Stimulated activated CD4-positive, alpha-beta T cell treated with anti-CD3 and anti-CD28 coated beads, Interleukin-1b, Interleukin-23, amount 100 ng/mL, for 24 hours (primary cell): ENCODE measurements around the gene ABI2.
A peak's percentile ranks its signal among the peaks of the same experiment; 100 is the strongest.
"Not testable (repeated sequence)": the region's sequence is repeated elsewhere in the genome, so short reads cannot be mapped to it uniquely, and the experiment has no call there.

Experiments
- DNase-seq, 4 experiments: peaks; one replicate each; pipeline ENCODE4 v3.0.0-alpha.2; 2020; ENCODE audit warnings: low read depth in 4 of 4, low spot score in 1 of 4

ABI2 gene

DNA sequence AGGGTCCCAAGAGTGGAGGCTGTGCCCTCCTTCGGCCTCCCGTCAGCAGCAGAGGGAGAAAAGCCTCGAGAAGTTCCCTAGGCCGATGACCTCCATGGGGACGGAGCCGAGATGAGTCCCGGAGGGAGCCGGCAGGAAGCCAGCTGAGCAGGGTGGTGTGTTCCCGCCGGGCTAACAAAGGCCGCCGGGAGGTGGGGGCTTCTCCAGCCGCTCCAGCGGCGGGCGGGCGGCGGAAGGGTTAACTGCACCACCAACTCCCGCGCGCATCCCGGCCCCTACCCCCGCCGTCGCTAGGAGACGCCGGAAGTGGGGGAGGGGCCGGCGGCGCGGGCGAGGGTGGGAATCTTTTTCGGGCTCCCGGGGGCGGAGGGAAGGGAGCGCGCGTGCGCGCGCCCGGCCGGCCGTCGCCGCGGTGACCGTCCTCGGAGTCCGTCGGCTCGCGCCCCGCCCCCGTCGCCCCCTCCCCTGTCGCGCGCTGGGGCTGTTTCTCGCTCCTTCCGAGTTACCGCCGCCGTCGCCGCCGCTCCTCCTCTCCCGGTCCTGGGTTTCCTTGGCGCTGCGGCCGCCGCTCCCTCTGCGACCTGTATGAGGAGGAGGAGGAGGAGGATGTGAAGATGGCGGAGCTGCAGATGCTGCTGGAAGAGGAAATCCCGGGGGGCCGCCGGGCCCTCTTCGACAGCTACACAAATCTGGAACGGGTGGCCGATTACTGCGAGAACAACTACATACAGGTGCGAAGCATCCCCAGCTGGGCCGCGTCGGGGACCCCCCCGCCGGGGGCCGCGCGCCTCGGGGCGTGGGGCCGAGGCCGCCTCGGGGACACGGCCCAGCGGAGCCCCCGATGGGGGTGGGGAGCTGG, at the start of gene ABI2:
Gene ABI2, plus strand, starts transcription at position 494 of the 859 bp plus-strand sequence. Its CDS starts 121 bp downstream, at position 615.
- peak; percentile 26 to 72 (median 52) for DNase-seq

- no peak for DNase-seq
Measured at GRCh38 chr2:203279288-203279687, 48.9 kb upstream of the ABI2 start.

GRCh38 chr2:203280428-203281064, 47.6 kb upstream of the ABI2 start:
- no peak for DNase-seq

DNA sequence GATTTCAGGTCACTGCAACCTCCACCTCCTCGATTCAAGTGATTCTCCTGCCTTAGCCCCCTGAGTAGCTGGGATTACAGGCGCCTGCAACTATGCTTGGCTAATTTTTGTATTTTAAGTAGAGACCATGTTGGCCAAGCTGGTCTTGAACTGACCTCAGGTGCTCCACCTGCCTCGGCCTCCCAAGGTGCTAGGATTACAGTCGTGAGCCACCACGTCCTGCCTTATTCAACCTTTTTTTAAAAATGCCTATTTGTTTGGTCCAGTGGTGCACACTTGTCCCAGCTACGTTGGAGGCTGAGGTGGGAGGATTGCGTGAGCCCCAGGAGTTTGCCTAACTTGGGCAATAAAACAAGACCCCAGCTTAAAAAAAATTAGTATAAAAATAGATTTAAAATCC, 46.1 kb upstream of the ABI2 start:
- no peak for DNase-seq

- DNase-seq, result no peak
Measured at GRCh38 chr2:203286532-203286931, 41.7 kb upstream of the ABI2 start.

DNA sequence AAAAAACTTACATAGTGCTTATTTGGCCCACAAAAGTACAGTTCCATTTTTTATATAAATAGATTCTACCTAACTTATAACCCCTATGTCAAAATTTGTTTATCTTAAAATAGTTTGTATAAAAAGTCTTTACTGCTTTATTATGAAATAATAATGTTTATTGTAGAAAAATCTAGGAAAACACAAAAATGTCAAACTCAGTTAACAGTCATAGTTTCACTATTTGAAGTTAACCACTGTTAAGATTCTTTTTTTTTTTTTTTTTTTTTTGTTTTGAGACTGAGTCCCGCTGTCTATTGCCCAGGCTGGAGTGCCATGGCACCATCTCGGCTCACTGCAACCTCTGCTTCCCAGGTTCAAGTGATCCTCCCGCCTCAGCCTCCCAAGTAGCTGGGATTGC, 26.5 kb upstream of the ABI2 start:
- DNase-seq, result no peak

- DNase-seq, result not testable (repeated sequence)
Measured at GRCh38 chr2:203302586-203302985, 25.6 kb upstream of the ABI2 start.

DNA sequence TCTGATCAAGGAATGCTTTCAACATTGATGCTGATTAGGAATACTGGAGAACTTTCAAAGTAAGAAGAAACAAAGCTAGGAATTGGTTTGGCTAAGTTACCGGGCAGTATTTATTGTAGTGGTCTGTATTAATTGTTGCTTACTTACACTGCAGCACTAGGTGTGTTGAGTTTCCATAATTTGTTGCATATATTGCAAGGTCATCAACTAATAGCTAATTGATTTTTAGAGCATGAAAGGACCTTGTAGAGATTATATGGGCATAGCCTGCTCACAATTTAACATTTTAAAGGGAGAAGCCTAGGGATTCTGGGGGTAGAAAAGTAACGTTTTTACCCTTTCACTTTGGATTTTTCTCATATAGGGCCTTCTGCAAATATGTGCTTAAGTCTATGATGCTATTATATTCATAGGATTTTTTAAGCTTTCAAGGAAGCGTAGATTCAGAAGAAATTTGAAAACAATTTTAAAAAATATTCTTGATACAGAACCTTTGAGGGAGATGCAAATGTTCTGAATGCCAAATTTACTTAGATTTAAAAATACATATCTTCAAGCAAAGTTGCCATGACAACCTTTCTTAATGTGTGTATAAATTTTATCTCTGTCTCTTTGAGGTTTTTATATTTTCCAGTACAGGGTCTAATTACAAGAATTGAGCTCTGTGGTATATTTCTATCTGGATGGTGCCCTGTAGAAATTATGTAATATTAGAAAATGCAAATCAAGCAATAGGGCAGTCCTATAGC, 17.3 kb upstream of the ABI2 start:
- DNase-seq, result no peak

- DNase-seq, result no peak
Measured at GRCh38 chr2:203326356-203326755, 1.8 kb upstream of the ABI2 start.

DNA sequence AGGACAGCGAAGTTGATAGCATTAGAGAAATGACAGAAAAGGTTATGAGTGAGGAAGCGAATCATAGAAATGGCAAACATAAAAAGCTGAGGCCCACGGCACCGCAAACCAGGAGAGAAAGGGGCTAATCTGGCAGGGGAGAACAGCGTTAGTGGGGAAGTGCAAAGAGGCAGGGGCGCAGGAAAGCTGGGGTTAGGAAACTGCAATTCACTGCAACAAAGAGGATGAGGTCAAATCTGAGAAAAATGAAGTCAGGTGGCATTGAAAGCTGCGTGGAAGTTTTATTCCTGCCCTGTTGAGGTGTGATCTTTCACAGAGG, 653 bp upstream of the ABI2 start:
- DNase-seq, result no peak

DNA sequence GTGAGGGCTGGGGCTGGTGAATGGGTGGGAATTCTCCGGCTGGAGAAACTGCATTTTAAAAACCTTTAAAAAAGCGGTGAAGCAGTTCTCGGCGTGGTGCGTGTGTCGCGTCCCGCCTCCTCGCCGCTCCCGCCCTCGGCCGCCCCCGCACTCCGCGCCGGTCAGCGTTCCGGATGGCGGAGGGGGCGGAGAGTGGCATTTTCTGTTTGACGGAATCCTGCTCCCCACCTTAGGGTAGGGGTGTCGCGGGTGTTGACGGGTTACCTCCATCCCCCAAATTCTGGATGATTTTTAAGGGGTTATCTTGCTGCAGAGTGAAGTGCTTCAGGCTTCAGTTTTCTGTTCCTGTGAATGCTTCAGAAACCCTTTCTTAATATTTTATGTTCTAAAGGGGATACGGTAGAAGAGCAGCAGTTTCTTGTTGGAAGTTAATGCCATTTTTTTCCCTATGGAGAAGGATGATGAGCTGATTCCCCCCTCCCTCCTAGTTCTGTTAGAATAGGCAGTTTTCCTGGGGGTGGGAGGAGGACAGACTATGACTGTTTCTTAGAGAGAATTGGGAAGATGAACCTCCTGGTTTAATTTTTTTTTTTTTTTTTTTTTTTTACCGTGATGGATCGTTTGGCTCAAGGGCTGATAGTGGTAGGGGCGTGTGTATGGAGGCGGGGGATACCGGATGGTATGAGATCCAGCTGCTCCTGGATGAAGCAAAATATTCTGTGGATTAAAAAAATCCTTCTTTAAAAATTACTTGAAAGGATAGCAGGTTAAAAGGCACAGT, 756 bp downstream of the ABI2 start:
- peak in 3 of 4 experiments; percentile 11 to 32 (median 23) for DNase-seq

DNA sequence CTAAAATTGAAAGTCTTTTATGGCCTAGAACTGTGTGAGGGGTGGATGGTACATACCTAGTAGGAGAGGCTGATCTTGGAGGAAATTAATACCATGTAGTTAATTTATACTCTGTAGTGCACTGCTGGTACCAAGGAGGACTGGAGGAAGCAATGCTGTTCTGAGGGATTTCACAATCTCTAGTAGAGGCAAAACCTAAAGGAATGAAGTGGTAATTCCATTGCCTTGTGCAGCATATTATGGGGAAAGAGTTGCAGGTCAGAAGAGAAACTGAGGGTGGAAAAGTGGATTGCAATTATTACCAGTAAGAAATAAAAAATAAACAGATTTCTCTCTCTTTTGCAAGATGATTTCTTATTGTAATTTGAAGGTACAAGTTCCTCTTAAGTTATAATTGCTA, 2.2 kb downstream of the ABI2 start:
- no peak for DNase-seq

GRCh38 chr2:203338322-203338721, 10.1 kb downstream of the ABI2 start:
- no peak for DNase-seq

GRCh38 chr2:203340791-203341487, 12.7 kb downstream of the ABI2 start:
- DNase-seq, result no peak

DNA sequence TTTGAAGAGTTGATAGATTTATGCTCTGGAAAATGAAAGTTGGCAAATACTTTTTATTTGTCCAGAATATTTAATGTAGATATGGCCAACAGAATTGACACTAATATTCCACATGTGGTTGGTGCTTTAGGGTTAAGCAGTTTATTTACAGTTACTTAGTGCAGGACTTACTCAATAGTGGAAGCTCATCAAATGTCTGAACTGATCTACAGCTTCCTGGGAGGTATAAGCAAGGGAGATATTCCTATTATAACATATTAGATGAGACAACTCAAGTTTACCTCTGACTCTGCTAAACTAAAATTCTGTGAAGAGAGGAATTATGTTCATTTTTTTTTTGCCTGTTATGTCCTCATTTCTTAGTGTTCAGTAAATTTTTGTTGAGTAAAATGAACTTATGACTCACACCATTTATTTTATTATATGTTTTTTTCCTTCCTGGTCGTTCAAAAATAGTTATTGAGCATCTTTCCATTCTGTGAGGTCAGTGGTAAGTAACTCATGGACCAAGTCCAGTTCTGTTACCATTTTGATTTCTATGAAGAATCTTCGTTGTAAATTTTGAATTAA, 13.6 kb downstream of the ABI2 start:
- DNase-seq, result no peak

DNA sequence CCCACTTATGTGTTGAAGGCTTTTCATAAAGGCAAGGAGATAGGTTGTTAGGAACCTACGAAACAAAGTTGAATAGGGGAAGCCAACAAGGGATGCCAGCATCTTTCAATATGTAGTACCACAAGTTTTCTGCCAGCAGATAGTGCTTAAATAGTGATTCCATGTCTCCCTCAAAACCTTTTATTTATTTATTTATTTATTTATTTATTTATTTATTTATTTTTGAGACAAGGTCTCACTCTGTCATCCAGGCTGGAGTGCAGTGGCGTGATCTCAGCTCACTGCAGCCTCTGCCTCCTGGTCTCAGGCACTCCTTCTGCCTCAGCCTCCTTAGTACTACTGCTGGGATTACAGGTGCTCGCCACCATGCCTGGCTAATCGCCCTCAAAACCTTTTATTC, 14.2 kb downstream of the ABI2 start:
- DNase-seq, result not testable (repeated sequence)

GRCh38 chr2:203344667-203345066, 16.5 kb downstream of the ABI2 start:
- no peak for DNase-seq

DNA sequence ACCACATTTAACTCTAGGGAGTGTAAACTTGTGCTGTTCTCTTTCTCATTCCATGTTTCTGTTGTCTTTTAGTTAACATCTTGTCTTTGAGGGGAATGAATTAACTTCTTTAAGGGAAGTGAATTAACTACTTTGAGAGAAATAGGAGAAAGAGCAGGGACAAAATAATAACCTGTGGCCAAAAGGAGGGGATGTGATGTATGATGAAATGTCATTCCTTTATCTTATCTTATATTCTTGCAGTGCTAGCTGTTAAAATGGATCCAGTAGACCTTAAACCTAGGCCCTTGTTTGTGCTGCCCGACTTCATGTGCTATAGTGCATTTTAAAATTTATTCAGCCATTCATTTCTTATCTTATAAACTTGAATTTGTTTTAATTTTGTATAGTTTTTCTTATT, 18.4 kb downstream of the ABI2 start:
- DNase-seq, result no peak

DNA sequence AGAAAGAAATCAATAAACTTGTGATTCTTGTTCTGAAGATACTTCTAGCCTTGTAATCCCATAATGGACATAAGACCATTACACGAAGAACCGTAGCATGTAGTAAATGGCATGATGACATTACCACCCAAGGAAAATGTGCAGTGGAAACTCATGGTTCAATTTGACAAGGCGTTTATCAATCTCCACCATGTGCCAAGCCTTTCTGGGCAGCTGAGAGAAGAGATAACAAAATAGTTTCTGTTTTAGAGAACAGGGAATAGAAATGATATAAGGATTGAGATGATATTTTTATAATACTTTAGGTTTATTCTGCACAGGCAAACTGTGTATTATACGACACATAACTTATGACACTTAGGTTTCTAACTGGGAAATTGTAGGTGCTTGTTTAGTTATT, 19.2 kb downstream of the ABI2 start:
- no peak for DNase-seq

- DNase-seq, result no peak
Measured at GRCh38 chr2:203352604-203353255, 24.5 kb downstream of the ABI2 start.
